Kidney (tissue), 14 donors: ENCODE measurements around the gene CARD19. TPM values are rescaled to one million over a fixed set of nuclear protein-coding genes. Genes with fewer than 3 reads are reported as not detected.

Experiments
- DNase-seq, 5 donors: peaks; one replicate each; pipeline ENCODE4 v3.0.0-alpha.2; 2013 to 2020
- FAIRE-seq: peaks from 2 replicates; lab custom pipeline; 2012; peaks lifted over from hg19 to GRCh38; lab: Jason Lieb, UNC
- H3K27ac ChIP-seq, 2 donors: one replicate each; pipeline ENCODE4 v1.7.0; 2013; ENCODE audit warnings: low read depth in 2 of 2, low read length in 2 of 2, inconsistent platforms in 1 of 2
- H3K27me3 ChIP-seq: one replicate; pipeline ENCODE4 v1.7.1; 2013; ENCODE audit warnings: low read length, inconsistent platforms; ENCODE audit not compliant: control insufficient read depth, insufficient read depth
- H3K36me3 ChIP-seq, 3 donors: one replicate each; pipeline versions ENCODE4 v1.7.0 to v1.7.1; 2013; ENCODE audit warnings: low read length in 3 of 3, control low read depth in 1 of 3, inconsistent platforms in 1 of 3; ENCODE audit not compliant: insufficient read depth in 3 of 3, control insufficient read depth in 2 of 3
- H3K4me1 ChIP-seq, 3 donors: one replicate each; pipeline versions ENCODE4 v1.7.0 to v1.7.1; 2013; ENCODE audit warnings: low read length in 3 of 3, inconsistent platforms in 1 of 3, low read depth in 1 of 3; ENCODE audit not compliant: control insufficient read depth in 2 of 3, insufficient read depth in 2 of 3
- H3K4me3 ChIP-seq, 3 donors: one replicate each; pipeline versions ENCODE4 v1.7.0 to v1.8.1; 2013; ENCODE audit warnings: low read length in 3 of 3, control low read depth in 1 of 3, inconsistent platforms in 1 of 3
- H3K9ac ChIP-seq, 3 donors: one replicate each; pipeline versions ENCODE4 v1.7.0 to v1.7.1; 2013; ENCODE audit warnings: low read length in 3 of 3, control low read depth in 1 of 3, inconsistent platforms in 1 of 3
- H3K9me3 ChIP-seq, 3 donors: one replicate each; pipeline versions ENCODE4 v1.7.0 to v1.7.1; 2013; ENCODE audit warnings: low read length in 3 of 3, control low read depth in 1 of 3, inconsistent platforms in 1 of 3; ENCODE audit not compliant: control insufficient read depth in 2 of 3, insufficient read depth in 1 of 3
- intact Hi-C: fragments of 100-400 bp; cut with DNase I; formaldehyde crosslinking; loops from one replicate; pipeline ENCODE4 v1.11.1; 2022
- polyA plus RNA-seq: library from polyadenylated mRNA; stranded (reverse); fragments of 350-450 nt; fragmentation: Illumina TruSeq; extraction: RNeasy Lipid Tissue Mini Kit (QIAGEN cat#74804); gene quantifications from one replicate; pipeline ENCODE4 v1.2.3, GENCODE V29; 2014; ENCODE audit warnings: low read depth, low replicate concordance; ENCODE audit not compliant: insufficient read depth
- total RNA-seq: library from RNA; stranded (reverse); fragmentation: NEBNext Ultra II Directional; extraction: Animal tissue kit (Norgen Biotek cat#: 25700); gene quantifications from one replicate; pipeline ENCODE4 v1.2.1, GENCODE V29; 2021
- TF ChIP-seq, protein P1 (sequence below): IDR thresholded peaks from 3 replicates; pipeline ENCODE4 v1.5.1; 2012; ENCODE audit warnings: mild to moderate bottlenecking, moderate library complexity, borderline replicate concordance; ENCODE audit not compliant: insufficient read depth; ENCODE audit errors: extremely low read depth
- donor health status: control.
- donor health status: control.
- donor health status: control.
- donor health status: control.
- donor health status: control.
- donor health status: DM: yes; HTN: yes; CAD: no.
- donor health status: Normal renal cell carcinoma (clear cell type).

The CARD19 gene
- total and polyA plus RNA-seq, 2 donors from 2014 or later: 44.5 to 49.3 TPM

DNA sequence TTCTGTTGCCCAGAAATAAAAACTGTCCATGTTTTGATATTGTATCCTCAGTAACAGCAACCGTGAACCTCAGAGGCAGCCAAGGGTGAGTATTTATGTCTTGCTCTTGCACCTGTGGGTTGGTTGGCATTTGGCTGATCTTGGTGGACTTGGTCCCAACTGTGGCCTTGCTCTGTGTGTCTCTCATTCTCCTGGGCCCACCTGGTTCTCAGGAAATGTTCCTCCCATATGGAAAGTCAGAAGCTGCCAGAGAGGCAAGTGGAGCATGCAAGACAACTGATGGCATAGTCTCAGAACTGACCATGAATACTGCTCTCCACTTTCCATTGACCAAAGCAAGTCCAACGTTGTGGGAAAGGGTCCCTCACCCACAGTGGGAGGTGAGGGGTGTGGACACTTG, 51.6 kb downstream of the CARD19 start:
- TF ChIP-seq, protein P1, sequence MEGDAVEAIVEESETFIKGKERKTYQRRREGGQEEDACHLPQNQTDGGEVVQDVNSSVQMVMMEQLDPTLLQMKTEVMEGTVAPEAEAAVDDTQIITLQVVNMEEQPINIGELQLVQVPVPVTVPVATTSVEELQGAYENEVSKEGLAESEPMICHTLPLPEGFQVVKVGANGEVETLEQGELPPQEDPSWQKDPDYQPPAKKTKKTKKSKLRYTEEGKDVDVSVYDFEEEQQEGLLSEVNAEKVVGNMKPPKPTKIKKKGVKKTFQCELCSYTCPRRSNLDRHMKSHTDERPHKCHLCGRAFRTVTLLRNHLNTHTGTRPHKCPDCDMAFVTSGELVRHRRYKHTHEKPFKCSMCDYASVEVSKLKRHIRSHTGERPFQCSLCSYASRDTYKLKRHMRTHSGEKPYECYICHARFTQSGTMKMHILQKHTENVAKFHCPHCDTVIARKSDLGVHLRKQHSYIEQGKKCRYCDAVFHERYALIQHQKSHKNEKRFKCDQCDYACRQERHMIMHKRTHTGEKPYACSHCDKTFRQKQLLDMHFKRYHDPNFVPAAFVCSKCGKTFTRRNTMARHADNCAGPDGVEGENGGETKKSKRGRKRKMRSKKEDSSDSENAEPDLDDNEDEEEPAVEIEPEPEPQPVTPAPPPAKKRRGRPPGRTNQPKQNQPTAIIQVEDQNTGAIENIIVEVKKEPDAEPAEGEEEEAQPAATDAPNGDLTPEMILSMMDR: no peak
- no peak for DNase-seq
- Histone ChIP-seq H3K36me3 (no peaks in the 10 kb centered on the region), H3K4me1 (peaks cover 0 to 6% (median 0%) of the 10 kb centered on the region in 3 donors), H3K27ac (no peak overlapping the region), H3K4me3 (no peak overlapping the region), H3K9ac (no peak overlapping the region), H3K27me3 (no peaks in the 10 kb centered on the region), H3K9me3 (no peaks in the 10 kb centered on the region)
- intact Hi-C loops: no loop called here
- no peak for FAIRE-seq

DNA sequence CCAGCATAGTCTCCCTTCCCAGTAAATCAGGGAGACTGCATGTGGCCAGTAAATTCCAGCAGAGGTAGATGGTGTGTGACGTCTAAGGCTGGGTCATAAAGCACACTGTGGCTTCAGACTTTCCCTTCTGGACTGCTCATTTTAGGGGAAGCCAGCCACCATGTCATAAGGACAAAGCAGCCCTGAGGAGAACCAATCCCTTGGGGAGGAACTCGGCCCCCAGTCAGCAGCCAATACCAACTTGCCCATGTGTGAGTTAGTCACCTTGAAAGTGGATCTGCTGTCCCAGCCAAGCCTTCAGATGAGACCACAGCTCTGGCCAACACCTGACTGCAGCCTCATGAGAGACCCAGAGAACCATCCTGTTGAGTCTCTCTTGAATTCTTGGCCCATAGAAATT, 52.7 kb downstream of the CARD19 start:
- intact Hi-C loops: no loop called here
- no peak overlapping the region for H3K27ac ChIP-seq
- TF ChIP-seq, protein P1: no peak
- no peaks in the 10 kb centered on the region for H3K27me3 ChIP-seq
- H3K4me3 ChIP-seq: no peak overlapping the region
- peaks cover 0 to 5% (median 0%) of the 10 kb centered on the region in 3 donors for H3K4me1 ChIP-seq
- H3K9me3 ChIP-seq: no peaks in the 10 kb centered on the region
- H3K36me3 ChIP-seq: no peaks in the 10 kb centered on the region
- no peak overlapping the region for H3K9ac ChIP-seq
- no peak for FAIRE-seq
- no peak for DNase-seq

DNA sequence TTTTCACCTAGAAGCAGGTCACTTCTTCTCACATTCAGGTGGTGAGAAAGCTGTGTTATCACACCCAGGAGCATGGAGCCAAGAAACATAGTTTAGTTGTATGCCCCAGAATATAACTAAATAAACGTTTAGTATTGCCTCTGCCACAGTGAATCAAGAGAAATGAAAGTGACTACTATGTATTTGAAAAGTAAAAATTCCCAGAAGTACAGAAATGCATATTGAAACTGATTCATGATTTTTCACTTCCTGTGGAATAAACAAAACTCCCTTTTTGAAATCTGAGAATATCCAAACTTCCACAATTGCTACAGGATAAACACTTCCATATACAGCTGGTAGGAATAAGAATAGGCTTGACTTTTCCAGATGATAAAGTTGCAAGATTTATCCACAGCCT, 53.3 kb downstream of the CARD19 start:
- no peak for FAIRE-seq
- intact Hi-C loops: no loop called here

More for the DNA sequence above, 53.3 kb downstream of the CARD19 start:
- Histone ChIP-seq H3K9ac (no peak overlapping the region), H3K27me3 (no peaks in the 10 kb centered on the region), H3K9me3 (no peaks in the 10 kb centered on the region), H3K4me1 (no peaks in the 10 kb centered on the region), H3K36me3 (no peaks in the 10 kb centered on the region), H3K4me3 (no peak overlapping the region), H3K27ac (no peak overlapping the region)
- TF ChIP-seq, protein P1: no peak
- no peak for DNase-seq
